Osteocyte (in vitro differentiated cells): ENCODE measurements around the gene ICA1. TPM values are rescaled to one million over a fixed set of nuclear protein-coding genes. Genes with fewer than 3 reads are reported as not detected.

ENCODE experiments used
- DNase-seq: peaks from one replicate; pipeline ENCODE4 v3.0.0; 2021; ENCODE audit warnings: mixed read lengths; ENCODE audit not compliant: unreplicated experiment; ENCODE audit errors: extremely low spot score
- H3K27ac Mint-ChIP-seq: one replicate; pipeline ENCODE4 v1.8.0; 2021; ENCODE audit warnings: mild to moderate bottlenecking, mixed read lengths; ENCODE audit not compliant: unreplicated experiment
- H3K27me3 Mint-ChIP-seq: one replicate; pipeline ENCODE4 v1.8.0; 2021; ENCODE audit warnings: mixed read lengths; ENCODE audit not compliant: unreplicated experiment
- H3K36me3 Mint-ChIP-seq: one replicate; pipeline ENCODE4 v1.8.0; 2021; ENCODE audit warnings: mixed read lengths; ENCODE audit not compliant: unreplicated experiment
- H3K4me1 Mint-ChIP-seq: one replicate; pipeline ENCODE4 v1.8.0; 2021; ENCODE audit warnings: mixed read lengths; ENCODE audit not compliant: unreplicated experiment
- H3K4me3 Mint-ChIP-seq: one replicate; pipeline ENCODE4 v1.8.0; 2021; ENCODE audit warnings: mild to moderate bottlenecking, moderate library complexity, mixed read lengths; ENCODE audit not compliant: unreplicated experiment
- H3K9me3 Mint-ChIP-seq: one replicate; pipeline ENCODE4 v1.8.0; 2021; ENCODE audit warnings: mixed read lengths; ENCODE audit not compliant: unreplicated experiment
- total RNA-seq: library from RNA; stranded (reverse); gene quantifications from 2 replicates; pipeline ENCODE4 v1.2.1, GENCODE V29; 2021
- TF ChIP-seq, protein P1 (sequence below): fragments of 200-600 bp; sonication (generic); IDR thresholded peaks from 2 replicates; pipeline ENCODE4 v1.5.0; 2021; ENCODE audit warnings: antibody characterized with exemption, mild to moderate bottlenecking, moderate library complexity

Gene ICA1
- total RNA-seq, 1 donor from 2014 or later = 2.2 TPM

DNA sequence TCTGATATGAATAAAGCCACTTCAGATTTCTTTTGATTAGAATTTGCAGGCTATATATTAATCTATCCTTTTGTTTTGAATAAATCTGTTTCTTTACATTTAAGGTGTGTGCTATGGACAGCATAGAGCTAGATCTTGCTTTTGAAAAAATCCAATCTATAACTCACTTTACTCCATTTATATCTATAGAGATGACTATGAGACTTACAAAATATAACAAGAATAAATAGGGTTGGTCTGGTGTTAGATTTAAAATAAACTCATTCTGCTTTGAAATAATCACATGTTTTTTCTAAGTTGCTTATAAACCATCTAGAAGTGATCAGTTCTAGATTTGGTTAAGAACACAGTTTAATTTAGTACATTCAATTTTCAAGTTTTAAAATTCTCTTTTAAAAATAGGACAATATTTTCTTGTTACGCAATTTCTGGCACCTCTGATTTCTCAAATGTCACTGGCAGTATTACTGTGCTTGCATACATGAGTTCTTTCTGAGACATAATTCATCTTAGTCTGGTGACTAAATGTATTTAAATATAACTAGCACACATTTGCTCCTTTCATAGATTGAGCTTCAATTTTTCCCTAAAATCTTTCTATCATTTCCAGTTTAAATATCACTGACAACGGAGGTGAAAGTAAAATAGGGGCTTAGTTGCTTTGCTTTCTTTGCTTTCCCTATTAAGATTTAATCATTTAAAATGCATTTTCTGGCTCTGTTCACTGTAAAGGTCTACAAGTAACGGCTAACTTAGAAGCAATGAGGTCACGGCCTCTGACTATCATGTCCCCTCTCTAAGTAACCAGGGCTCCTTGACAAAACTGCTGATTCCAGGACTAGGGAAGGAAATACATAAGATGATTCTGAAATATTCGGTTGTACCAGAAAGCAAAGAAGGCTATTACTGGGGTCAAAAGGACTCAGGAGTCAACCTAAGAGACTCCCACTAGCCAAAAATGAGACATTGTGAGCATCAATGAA, 89.3 kb downstream of the ICA1 start:
- Mint-ChIP-seq H3K4me1 (no peaks in the 10 kb centered on the region), H3K9me3 (no peaks in the 10 kb centered on the region), H3K36me3 (no peaks in the 10 kb centered on the region), H3K27ac (no peak overlapping the region), H3K27me3 (peaks cover 5% of the 10 kb centered on the region), H3K4me3 (no peak overlapping the region)
- no peak for DNase-seq
- TF ChIP-seq, protein P1, sequence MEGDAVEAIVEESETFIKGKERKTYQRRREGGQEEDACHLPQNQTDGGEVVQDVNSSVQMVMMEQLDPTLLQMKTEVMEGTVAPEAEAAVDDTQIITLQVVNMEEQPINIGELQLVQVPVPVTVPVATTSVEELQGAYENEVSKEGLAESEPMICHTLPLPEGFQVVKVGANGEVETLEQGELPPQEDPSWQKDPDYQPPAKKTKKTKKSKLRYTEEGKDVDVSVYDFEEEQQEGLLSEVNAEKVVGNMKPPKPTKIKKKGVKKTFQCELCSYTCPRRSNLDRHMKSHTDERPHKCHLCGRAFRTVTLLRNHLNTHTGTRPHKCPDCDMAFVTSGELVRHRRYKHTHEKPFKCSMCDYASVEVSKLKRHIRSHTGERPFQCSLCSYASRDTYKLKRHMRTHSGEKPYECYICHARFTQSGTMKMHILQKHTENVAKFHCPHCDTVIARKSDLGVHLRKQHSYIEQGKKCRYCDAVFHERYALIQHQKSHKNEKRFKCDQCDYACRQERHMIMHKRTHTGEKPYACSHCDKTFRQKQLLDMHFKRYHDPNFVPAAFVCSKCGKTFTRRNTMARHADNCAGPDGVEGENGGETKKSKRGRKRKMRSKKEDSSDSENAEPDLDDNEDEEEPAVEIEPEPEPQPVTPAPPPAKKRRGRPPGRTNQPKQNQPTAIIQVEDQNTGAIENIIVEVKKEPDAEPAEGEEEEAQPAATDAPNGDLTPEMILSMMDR = no peak

DNA sequence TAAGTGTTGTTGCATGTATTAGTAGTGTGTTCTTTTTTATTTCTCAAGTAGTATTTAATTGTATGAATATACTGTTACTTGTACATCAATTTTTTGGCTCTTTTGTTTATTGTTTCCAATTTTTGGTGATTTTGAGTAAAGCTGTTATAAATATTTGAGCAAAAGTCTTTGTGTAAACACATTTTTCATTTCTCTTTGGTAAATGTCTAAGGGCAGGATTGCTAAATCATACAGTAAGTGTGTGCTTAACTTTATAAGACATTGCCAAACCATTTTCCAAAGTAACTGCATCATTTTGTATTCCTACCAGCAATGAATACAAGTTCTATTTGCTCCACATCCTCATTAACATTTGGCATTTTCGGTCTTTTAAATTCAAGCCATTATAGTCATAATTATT, 92.8 kb downstream of the ICA1 start:
- Mint-ChIP-seq H3K9me3 (no peaks in the 10 kb centered on the region), H3K27me3 (peaks cover 2% of the 10 kb centered on the region)
- no peak for DNase-seq

GRCh38 chr7:8168336-8168735, 93.6 kb downstream of the ICA1 start:
- Mint-ChIP-seq H3K27me3 (peaks cover 2% of the 10 kb centered on the region), H3K4me3 (no peak overlapping the region), H3K9me3 (no peaks in the 10 kb centered on the region), H3K36me3 (no peaks in the 10 kb centered on the region), H3K27ac (no peak overlapping the region), H3K4me1 (no peaks in the 10 kb centered on the region)
- no peak for DNase-seq
- TF ChIP-seq, protein P1 = no peak

More for the DNA sequence above, 92.8 kb downstream of the ICA1 start:
- Mint-ChIP-seq H3K27ac (no peak overlapping the region), H3K4me3 (no peak overlapping the region), H3K36me3 (no peaks in the 10 kb centered on the region), H3K4me1 (no peaks in the 10 kb centered on the region)
- TF ChIP-seq, protein P1 = no peak

DNA sequence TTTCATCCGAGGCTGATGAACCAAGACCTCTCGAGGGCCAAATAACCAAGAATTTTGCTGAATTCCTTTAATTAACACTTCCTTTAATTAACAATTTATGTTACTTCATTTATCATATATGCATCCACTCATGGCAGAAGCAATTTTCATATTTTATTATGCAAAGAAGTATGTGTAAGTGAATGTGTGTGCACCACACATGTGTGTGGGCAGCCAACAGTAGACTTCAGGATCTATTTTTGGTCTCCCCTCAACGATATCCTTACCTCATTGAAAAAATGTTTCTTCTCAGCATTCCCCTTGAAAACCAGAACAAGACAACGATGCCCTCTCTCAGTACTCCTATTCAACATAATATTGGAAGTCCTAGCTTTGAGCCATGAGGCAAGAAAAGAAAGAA, 96.8 kb downstream of the ICA1 start:
- no peaks in the 10 kb centered on the region for H3K36me3 Mint-ChIP-seq
- no peaks in the 10 kb centered on the region for H3K9me3 Mint-ChIP-seq
- H3K27ac Mint-ChIP-seq = no peak overlapping the region
- H3K4me3 Mint-ChIP-seq = no peak overlapping the region
- TF ChIP-seq, protein P1 = no peak
- DNase-seq = no peak
- no peaks in the 10 kb centered on the region for H3K27me3 Mint-ChIP-seq
- H3K4me1 Mint-ChIP-seq = no peaks in the 10 kb centered on the region

GRCh38 chr7:8162181-8162580, 99.8 kb downstream of the ICA1 start:
- TF ChIP-seq, protein P1 = no peak
- Mint-ChIP-seq H3K36me3 (no peaks in the 10 kb centered on the region), H3K4me3 (no peak overlapping the region), H3K4me1 (no peaks in the 10 kb centered on the region), H3K9me3 (no peaks in the 10 kb centered on the region), H3K27ac (no peak overlapping the region), H3K27me3 (no peaks in the 10 kb centered on the region)
- DNase-seq = no peak
